Neuronal stem cell (in vitro differentiated cells): Measurements from ENCODE around the gene PCBD1.

ENCODE experiments used
- DNase-seq: peaks from one replicate; pipeline ENCODE4 v3.0.0-alpha.2; 2013; ENCODE audit warnings: low spot score
- H2AFZ ChIP-seq: one replicate; pipeline ENCODE4 v1.6.1; 2013; ENCODE audit warnings: mild to moderate bottlenecking, low read length, inconsistent platforms
- H2AK5ac ChIP-seq: 2 replicates; pipeline ENCODE4 v1.6.1; 2013; ENCODE audit warnings: low read depth, mild to moderate bottlenecking, inconsistent platforms, low read length, moderate library complexity, mixed read lengths
- H2BK120ac ChIP-seq: 2 replicates; pipeline ENCODE4 v1.6.1; 2013; ENCODE audit warnings: low read depth, mild to moderate bottlenecking, inconsistent platforms, low read length, moderate library complexity, mixed read lengths
- H2BK12ac ChIP-seq: one replicate; pipeline ENCODE4 v1.6.1; 2013; ENCODE audit warnings: low read length, inconsistent platforms
- H2BK15ac ChIP-seq: 2 replicates; pipeline ENCODE4 v1.6.1; 2013; ENCODE audit warnings: mild to moderate bottlenecking, low read length, inconsistent platforms, mixed read lengths
- H2BK5ac ChIP-seq: one replicate; pipeline ENCODE4 v1.6.1; 2013; ENCODE audit warnings: inconsistent platforms, mild to moderate bottlenecking, low read length, moderate library complexity
- H3K14ac ChIP-seq: one replicate; pipeline ENCODE4 v1.6.1; 2013; ENCODE audit warnings: low read length, inconsistent platforms
- H3K18ac ChIP-seq: 2 replicates; pipeline ENCODE4 v1.6.1; 2013; ENCODE audit warnings: low read length, inconsistent platforms
- H3K23ac ChIP-seq: 2 replicates; pipeline ENCODE4 v1.6.1; 2013; ENCODE audit warnings: low read depth, mild to moderate bottlenecking, mixed read lengths, low read length, inconsistent platforms; ENCODE audit not compliant: poor library complexity
- H3K27ac ChIP-seq: replicated peaks from 3 replicates; pipeline ENCODE4 v1.5.1; 2013; ENCODE audit warnings: low read length, inconsistent platforms
- H3K27me3 ChIP-seq, 3 experiments: 2 replicates each; pipeline ENCODE4 v1.6.1; 2013; ENCODE audit warnings: low read length in 3 of 3, mild to moderate bottlenecking in 2 of 3, inconsistent platforms in 1 of 3, low read depth in 1 of 3, mixed read lengths in 1 of 3, moderate library complexity in 1 of 3; ENCODE audit not compliant: control insufficient read depth in 3 of 3, insufficient read depth in 3 of 3
- H3K36me3 ChIP-seq, 2 donors: replicated peaks in 1 of 2; 2 replicates each; pipeline ENCODE4 v1.6.1; 2013; ENCODE audit warnings: low read length in 2 of 2; ENCODE audit not compliant: control insufficient read depth in 2 of 2, insufficient read depth in 2 of 2
- H3K4ac ChIP-seq: 2 replicates; pipeline ENCODE4 v1.6.1; 2013; ENCODE audit warnings: inconsistent platforms, mild to moderate bottlenecking, low read length, moderate library complexity
- H3K4me1 ChIP-seq, 2 donors: 1 replicate in 1 of 2; 2 replicates in 1 of 2; pipeline ENCODE4 v1.6.1; 2013; ENCODE audit warnings: low read length in 2 of 2, low read depth in 1 of 2; ENCODE audit not compliant: control insufficient read depth in 2 of 2, insufficient read depth in 1 of 2
- H3K4me2 ChIP-seq: one replicate; pipeline ENCODE4 v1.6.1; 2013; ENCODE audit warnings: mild to moderate bottlenecking, low read length, inconsistent platforms; ENCODE audit not compliant: insufficient read depth, poor library complexity, severe bottlenecking
- H3K4me3 ChIP-seq, 2 donors: 2 replicates each; pipeline ENCODE4 v1.5.1; 2013; ENCODE audit warnings: low read length in 2 of 2, mild to moderate bottlenecking in 2 of 2, inconsistent platforms in 1 of 2, moderate library complexity in 1 of 2
- H3K79me1 ChIP-seq: one replicate; pipeline ENCODE4 v1.6.1; 2013; ENCODE audit warnings: low read depth, mild to moderate bottlenecking, inconsistent platforms, low read length, moderate library complexity
- H3K9ac ChIP-seq: one replicate; pipeline ENCODE4 v1.6.1; 2013; ENCODE audit warnings: mild to moderate bottlenecking, low read depth, low read length, inconsistent platforms; ENCODE audit not compliant: poor library complexity
- H3K9me3 ChIP-seq, 2 donors: replicated peaks in 1 of 2; 2 replicates each; pipeline versions ENCODE3 to v1.6.1; 2013; ENCODE audit warnings: low read length in 2 of 2, mild to moderate bottlenecking in 2 of 2, inconsistent platforms in 1 of 2, low read depth in 1 of 2, mixed read lengths in 1 of 2, moderate library complexity in 1 of 2; ENCODE audit not compliant: control insufficient read depth in 2 of 2, insufficient read depth in 1 of 2
- H4K8ac ChIP-seq: one replicate; pipeline ENCODE4 v1.6.1; 2013; ENCODE audit warnings: low read depth, mild to moderate bottlenecking, inconsistent platforms, low read length, moderate library complexity
- H4K91ac ChIP-seq: one replicate; pipeline ENCODE4 v1.6.1; 2013; ENCODE audit warnings: low read length, low read depth, mild to moderate bottlenecking, inconsistent platforms; ENCODE audit not compliant: poor library complexity
- WGBS, 2 donors: extraction: QIAGEN DNeasy Blood & Tissue Kit; methylation state at CpG; one replicate each; pipeline ENCODE4 v1.1.7; 2013; ENCODE audit warnings: missing lambda C conversion rate in 2 of 2, mixed read lengths in 1 of 2; ENCODE audit not compliant: insufficient read length in 2 of 2, insufficient replicate concordance in 1 of 2; ENCODE audit errors: extremely low coverage in 2 of 2; 5-methylcytosine and 5-hydroxymethylcytosine counted together

Gene PCBD1

DNA sequence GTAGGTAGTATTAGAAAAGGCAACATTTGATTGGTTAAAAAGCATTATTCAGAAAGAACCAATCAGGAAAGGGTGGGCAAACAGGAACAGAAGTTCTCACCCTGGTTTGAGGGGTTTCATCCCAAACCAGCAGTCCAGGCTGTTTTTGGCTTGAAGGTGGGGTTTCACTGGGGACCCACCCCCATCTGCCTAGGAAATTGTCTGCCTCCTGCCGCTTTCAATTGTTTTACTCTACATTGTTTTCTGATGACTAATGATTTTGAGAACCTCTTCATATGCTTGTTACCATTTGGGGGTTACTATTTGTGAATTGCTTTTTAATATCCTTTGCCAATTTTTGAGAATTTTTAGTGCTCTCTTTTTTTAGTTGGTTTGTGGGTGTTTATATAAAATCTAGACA lies 3.3 kb upstream of the PCBD1 start:
- H3K4me3 ChIP-seq = no peak overlapping the region
- no peak for DNase-seq
- WGBS, 2 donors = no CpG with 5 or more reads among the region's 1 CpG

DNA sequence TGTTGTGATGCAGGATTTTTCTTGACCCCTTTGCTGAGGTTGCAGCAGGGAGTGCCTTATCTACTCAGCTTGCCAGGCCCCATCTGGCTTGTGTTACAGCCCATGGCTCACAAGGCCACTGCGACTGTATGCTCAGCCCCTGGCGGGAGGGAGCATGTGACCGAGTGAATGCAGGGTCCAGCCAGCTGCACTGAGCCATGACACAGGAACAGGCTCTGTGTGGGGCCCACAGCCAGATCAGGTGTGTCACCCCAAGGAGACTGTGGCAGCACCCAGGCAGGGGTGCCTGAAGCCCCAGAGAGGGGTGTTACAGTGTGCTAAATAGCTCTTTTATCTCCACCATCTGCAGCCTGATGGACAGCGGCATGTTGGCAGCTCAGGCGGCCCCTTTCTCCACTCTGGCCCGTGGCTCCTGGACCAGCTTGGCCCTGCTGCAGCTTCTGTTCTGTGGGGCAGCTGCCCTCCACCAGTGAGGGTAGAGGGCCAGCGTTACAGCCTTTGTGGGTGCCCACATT lies 2.6 kb upstream of the PCBD1 start:
- Histone ChIP-seq H2BK15ac (no peak overlapping the region), H3K79me1 (no peaks in the 10 kb centered on the region), H3K14ac (no peak overlapping the region), H3K4me1 (peaks cover 9 to 10% of the 10 kb centered on the region in 2 donors), H3K9ac (no peak overlapping the region), H4K91ac (no peak overlapping the region), H2BK12ac (peak overlapping the region; percentile 32), H3K9me3 (no peaks in the 10 kb centered on the region), H2BK120ac (no peak overlapping the region), H3K18ac (peak overlapping the region; percentile 24), H3K27ac (no peak overlapping the region), H3K4me3 (peak overlapping the region in 1 of 2 donors; percentile 23), H2AFZ (peak overlapping the region; percentile 68), H3K4ac (no peak overlapping the region), H3K23ac (no peak overlapping the region), H2BK5ac (no peak overlapping the region), H3K36me3 (no peaks in the 10 kb centered on the region), H4K8ac (no peak overlapping the region), H3K27me3 (no peaks in the 10 kb centered on the region), H2AK5ac (no peak overlapping the region), H3K4me2 (no peak overlapping the region)
- WGBS, 2 donors = no CpG with 5 or more reads among the region's 7 CpGs
- no peak for DNase-seq

More for the DNA sequence above, 3.3 kb upstream of the PCBD1 start:
- H3K27me3 ChIP-seq = peaks cover 0 to 4% (median 0%) of the 10 kb centered on the region in 3 experiments
- no peak overlapping the region for H3K14ac ChIP-seq
- H3K23ac ChIP-seq = no peak overlapping the region
- H4K8ac ChIP-seq = no peak overlapping the region
- H3K4me1 ChIP-seq = peaks cover 9 to 10% of the 10 kb centered on the region in 2 donors
- no peak overlapping the region for H4K91ac ChIP-seq
- H2BK12ac ChIP-seq = no peak overlapping the region
- H2AFZ ChIP-seq = no peak overlapping the region
- H2BK15ac ChIP-seq = no peak overlapping the region
- H3K36me3 ChIP-seq = no peaks in the 10 kb centered on the region
- H2AK5ac ChIP-seq = no peak overlapping the region
- no peak overlapping the region for H3K9ac ChIP-seq
- no peaks in the 10 kb centered on the region for H3K9me3 ChIP-seq
- no peak overlapping the region for H2BK120ac ChIP-seq
- no peak overlapping the region for H3K18ac ChIP-seq
- no peak overlapping the region for H3K4me2 ChIP-seq
- no peak overlapping the region for H2BK5ac ChIP-seq
- no peak overlapping the region for H3K27ac ChIP-seq
- no peaks in the 10 kb centered on the region for H3K79me1 ChIP-seq
- no peak overlapping the region for H3K4ac ChIP-seq

DNA sequence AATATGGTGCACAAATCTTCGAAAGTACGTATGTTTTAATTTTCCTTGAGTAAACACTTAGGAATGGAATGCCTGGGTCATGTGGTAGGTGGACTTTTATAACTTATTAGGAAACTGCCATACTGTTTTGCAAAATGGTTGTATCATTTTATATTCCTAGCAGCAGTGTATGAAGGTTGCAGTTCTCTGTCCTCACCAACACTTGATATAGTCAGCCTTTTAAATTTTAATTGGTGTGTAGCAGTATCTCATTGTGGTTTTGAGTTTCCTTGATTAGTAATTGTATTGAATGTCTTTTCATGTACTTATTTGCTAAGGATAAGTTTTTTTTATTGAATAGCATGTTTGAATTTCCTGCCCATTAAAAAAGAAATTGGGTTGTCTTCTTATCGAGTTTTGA lies 926 bp upstream of the PCBD1 start:
- no CpG with 5 or more reads among the region's 3 CpGs for WGBS, 2 donors
- Histone ChIP-seq H3K14ac (no peak overlapping the region), H3K23ac (no peak overlapping the region), H2BK120ac (no peak overlapping the region), H3K4me1 (peaks cover 9 to 10% of the 10 kb centered on the region in 2 donors), H3K18ac (no peak overlapping the region), H3K4ac (no peak overlapping the region), H3K9me3 (no peaks in the 10 kb centered on the region), H3K27ac (no peak overlapping the region), H2BK5ac (no peak overlapping the region), H4K91ac (no peak overlapping the region), H3K36me3 (peaks cover 5 to 12% of the 10 kb centered on the region in 2 donors), H4K8ac (no peak overlapping the region), H3K27me3 (no peaks in the 10 kb centered on the region), H2AK5ac (no peak overlapping the region), H2BK12ac (no peak overlapping the region), H3K79me1 (no peaks in the 10 kb centered on the region), H3K4me3 (peak overlapping the region in 1 of 2 donors; percentile 61), H2AFZ (no peak overlapping the region), H3K4me2 (no peak overlapping the region), H2BK15ac (no peak overlapping the region), H3K9ac (no peak overlapping the region)
- no peak for DNase-seq

DNA sequence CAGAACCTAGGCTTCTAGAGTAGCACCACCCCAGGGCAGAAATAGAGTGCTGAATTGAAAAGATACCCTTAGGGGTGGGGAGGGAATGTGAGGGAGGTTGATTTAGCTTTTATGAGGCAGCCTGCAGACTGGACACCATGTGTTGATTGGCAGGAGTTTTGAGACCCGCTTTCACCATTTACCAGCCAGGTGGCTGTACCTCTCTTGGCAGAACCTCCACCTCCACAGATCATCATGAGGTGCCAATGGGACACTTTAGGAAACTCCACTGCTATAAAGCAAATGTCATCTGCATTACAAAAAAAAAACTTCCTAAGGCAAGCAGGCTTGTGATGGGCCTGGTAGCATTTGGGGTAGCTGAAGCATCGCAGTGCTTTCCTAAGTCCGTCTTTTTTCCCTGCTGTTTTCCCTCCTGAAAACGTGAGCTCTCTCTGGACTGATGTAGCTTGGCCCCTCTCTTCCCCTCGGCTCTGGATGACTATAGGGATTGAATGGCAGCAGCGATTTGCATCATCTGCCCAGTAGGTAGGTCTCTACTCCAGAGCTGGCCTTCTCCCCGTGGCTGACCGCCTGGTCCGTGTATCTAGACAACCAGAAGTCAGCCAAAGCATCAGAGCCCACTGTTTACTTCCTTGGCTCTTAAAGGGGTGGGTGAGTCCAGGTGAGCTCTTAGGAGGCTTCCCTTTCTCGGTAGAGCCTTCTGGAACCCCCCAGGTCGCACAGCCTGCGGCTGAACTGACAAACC lies 1.3 kb downstream of the PCBD1 start:
- no peaks in the 10 kb centered on the region for H3K27me3 ChIP-seq
- no peak overlapping the region for H2BK12ac ChIP-seq
- no peak overlapping the region for H2BK120ac ChIP-seq
- H3K4ac ChIP-seq = no peak overlapping the region
- H2BK15ac ChIP-seq = no peak overlapping the region
- H4K8ac ChIP-seq = no peak overlapping the region
- no CpG with 5 or more reads among the region's 12 CpGs for WGBS, 2 donors
- H3K23ac ChIP-seq = peak overlapping the region; percentile 62
- no peak overlapping the region for H3K14ac ChIP-seq
- no peaks in the 10 kb centered on the region for H3K9me3 ChIP-seq
- H3K18ac ChIP-seq = peak overlapping the region; percentile 20
- H2AFZ ChIP-seq = peak overlapping the region; percentile 92
- H3K79me1 ChIP-seq = no peaks in the 10 kb centered on the region
- H3K27ac ChIP-seq = no peak overlapping the region
- DNase-seq = no peak
- no peak overlapping the region for H2BK5ac ChIP-seq
- H3K4me1 ChIP-seq = peaks cover 9 to 10% of the 10 kb centered on the region in 2 donors
- H3K9ac ChIP-seq = no peak overlapping the region
- H3K36me3 ChIP-seq = peaks cover 7 to 32% of the 10 kb centered on the region in 2 donors
- H3K4me2 ChIP-seq = peak overlapping the region; percentile 86
- peak overlapping the region; percentile 61 to 91 for H3K4me3 ChIP-seq
- peak overlapping the region; percentile 24 for H2AK5ac ChIP-seq
- no peak overlapping the region for H4K91ac ChIP-seq
